Measurements from ENCODE around the gene ALDOB. TPM values are rescaled to one million over a fixed set of nuclear protein-coding genes. Genes with fewer than 3 reads are reported as not detected.

Gene ALDOB
- total RNA-seq, 2 donors from 2014 or later = not detected

DNA sequence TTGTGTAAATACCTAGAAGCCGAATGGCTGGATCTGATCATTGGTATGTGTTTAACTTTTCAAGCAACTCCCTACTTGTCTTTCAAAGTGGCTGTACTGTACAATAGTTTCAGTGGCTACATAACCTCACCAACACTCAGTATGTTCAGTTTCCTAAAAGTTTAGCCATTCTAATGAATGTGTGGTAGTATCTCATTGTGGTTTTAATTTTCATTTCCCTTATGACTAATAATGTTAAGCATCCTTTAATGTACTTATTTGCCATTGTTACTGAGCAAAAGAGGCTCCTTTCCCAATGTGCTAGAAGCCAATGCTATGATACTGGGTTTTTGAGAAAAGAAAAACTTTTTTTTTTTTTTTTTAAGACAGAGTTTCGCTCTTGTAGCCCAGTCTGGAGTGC lies 27.8 kb upstream of the ALDOB start:
- no peaks in the 10 kb centered on the region for H3K36me3 Mint-ChIP-seq
- no peaks in the 10 kb centered on the region for H3K9me3 Mint-ChIP-seq
- H3K27ac Mint-ChIP-seq = no peak overlapping the region
- ATAC-seq = peak in 1 of 2 donors; percentile 38
- DNase-seq (ENCODE audit: low spot score in 2 of 2) = no peak

DNA sequence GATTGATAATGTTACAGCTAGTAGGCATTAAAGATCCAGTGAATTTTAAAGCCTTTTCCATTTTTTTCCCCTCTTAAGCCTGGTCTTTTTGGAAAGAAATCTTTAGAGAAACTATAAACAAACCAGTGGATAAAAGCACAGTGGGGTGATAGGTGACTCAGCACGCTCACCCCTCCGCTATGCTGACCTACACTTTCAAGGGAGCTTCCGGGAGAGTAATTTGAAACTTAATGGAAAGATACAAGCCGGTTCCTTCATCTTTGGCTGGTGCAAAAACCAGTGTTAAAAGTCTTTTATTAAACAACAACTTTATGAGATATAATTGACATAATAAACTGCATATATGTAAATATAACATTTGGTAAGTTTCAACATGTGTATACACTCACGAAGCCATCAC lies 27.0 kb upstream of the ALDOB start:
- H3K27ac Mint-ChIP-seq = no peak overlapping the region
- DNase-seq (ENCODE audit: low spot score in 2 of 2) (no peak), ATAC-seq (no peak)
- H3K36me3 Mint-ChIP-seq = no peaks in the 10 kb centered on the region
- no peaks in the 10 kb centered on the region for H3K9me3 Mint-ChIP-seq

GRCh38 chr9:101460965-101461364 lies 25.4 kb upstream of the ALDOB start:
- H3K9me3 Mint-ChIP-seq = no peaks in the 10 kb centered on the region
- no peak for DNase-seq (ENCODE audit: low spot score in 2 of 2)
- no peaks in the 10 kb centered on the region for H3K36me3 Mint-ChIP-seq
- no peak overlapping the region for H3K27ac Mint-ChIP-seq
- ATAC-seq = no peak

GRCh38 chr9:101458963-101459631 lies 23.5 kb upstream of the ALDOB start:
- DNase-seq (ENCODE audit: low spot score in 2 of 2) = no peak

GRCh38 chr9:101457003-101457402 lies 21.4 kb upstream of the ALDOB start:
- no peaks in the 10 kb centered on the region for H3K9me3 Mint-ChIP-seq
- DNase-seq (ENCODE audit: low spot score in 2 of 2) (no peak), ATAC-seq (no peak)
- H3K36me3 Mint-ChIP-seq = peaks cover 0 to 2% of the 10 kb centered on the region in 2 donors
- no peak overlapping the region for H3K27ac Mint-ChIP-seq

More at GRCh38 chr9:101458963-101459631, 23.5 kb upstream of the ALDOB start:
- Mint-ChIP-seq H3K27ac (no peak overlapping the region), H3K9me3 (no peaks in the 10 kb centered on the region), H3K36me3 (no peaks in the 10 kb centered on the region)
- peak; percentile 77 to 90 for ATAC-seq

DNA sequence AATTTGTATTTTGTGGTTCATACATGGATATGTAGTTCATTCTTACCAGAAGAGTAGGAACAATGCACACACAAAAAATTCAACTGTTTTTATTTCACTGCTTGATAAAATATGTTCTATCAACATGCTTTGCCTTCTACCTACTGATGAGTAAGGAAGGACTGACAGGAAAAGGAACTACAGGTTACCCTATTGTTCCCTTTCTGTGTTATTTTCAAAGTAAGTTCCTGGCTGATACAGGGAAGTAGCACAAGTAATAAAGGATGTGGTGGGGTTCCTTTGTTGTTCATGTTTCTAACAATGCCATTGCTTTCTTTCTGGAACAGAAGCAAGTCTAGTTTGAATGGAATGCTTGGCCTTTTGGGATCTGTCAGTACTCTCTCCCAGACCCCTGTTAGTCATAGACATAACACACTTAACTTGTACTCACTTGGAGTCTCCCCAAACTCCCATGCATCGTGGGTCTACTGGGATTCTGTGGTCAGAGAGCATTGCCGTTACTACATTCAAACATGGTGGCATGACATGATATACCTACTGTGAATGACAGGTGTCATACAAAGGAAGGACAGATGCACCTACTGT lies 20.2 kb upstream of the ALDOB start:
- H3K9me3 Mint-ChIP-seq = peaks cover 0 to 4% of the 10 kb centered on the region in 2 donors
- peaks cover 0 to 7% of the 10 kb centered on the region in 2 donors for H3K36me3 Mint-ChIP-seq

DNA sequence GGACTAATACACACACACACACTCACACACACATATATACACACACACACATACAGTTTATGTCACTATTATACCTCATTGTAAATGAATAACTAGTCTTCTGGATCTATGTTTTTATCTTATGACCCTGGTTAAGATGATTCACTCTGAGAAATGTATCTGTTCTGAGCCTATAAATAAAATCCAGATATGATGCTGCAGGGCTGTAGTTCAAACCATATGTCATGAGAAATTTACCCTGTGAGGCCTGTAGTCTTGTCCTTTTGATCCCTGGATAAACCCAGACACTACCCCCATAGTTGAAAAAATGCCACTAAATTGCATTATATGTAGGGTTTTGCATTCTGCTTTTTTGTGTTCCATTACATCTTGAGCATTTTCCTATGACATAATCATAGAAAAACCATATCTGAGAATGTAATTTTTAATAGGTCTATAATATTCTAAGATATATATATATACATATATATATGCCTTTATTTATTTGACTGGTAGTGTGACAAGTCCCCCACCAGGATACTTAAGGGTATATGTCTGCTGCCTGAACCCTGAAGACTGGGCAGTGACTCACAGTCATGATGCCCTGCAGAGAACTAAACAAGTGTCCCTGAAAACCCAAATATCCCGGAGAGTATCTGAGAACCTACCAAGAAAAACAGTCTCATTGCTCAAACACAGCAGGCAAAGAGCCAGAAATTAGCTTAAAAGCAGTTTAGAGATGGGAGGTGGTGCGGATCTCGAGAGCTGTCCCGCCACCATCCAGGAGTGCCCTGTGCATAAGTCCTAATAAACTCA lies 18.4 kb upstream of the ALDOB start:
- DNase-seq (ENCODE audit: low spot score in 2 of 2) (no peak), ATAC-seq (no peak)
- Mint-ChIP-seq H3K9me3 (peaks cover 0 to 4% of the 10 kb centered on the region in 2 donors), H3K36me3 (peaks cover 0 to 7% of the 10 kb centered on the region in 2 donors), H3K27ac (no peak overlapping the region)

More for the DNA sequence above, 20.2 kb upstream of the ALDOB start:
- DNase-seq (ENCODE audit: low spot score in 2 of 2) (no peak), ATAC-seq (no peak)
- H3K27ac Mint-ChIP-seq = no peak overlapping the region

- Mint-ChIP-seq H3K36me3 (peaks cover 0 to 7% of the 10 kb centered on the region in 2 donors), H3K9me3 (peaks cover 0 to 4% of the 10 kb centered on the region in 2 donors), H3K27ac (no peak overlapping the region)
- no peak for DNase-seq (ENCODE audit: low spot score in 2 of 2)
- ATAC-seq = no peak
Measured at GRCh38 chr9:101451498-101451897, 15.9 kb upstream of the ALDOB start.

GRCh38 chr9:101450931-101451330 lies 15.4 kb upstream of the ALDOB start:
- no peak overlapping the region for H3K27ac Mint-ChIP-seq
- ATAC-seq (no peak), DNase-seq (ENCODE audit: low spot score in 2 of 2) (no peak)
- peaks cover 0 to 4% of the 10 kb centered on the region in 2 donors for H3K9me3 Mint-ChIP-seq
- H3K36me3 Mint-ChIP-seq = peaks cover 0 to 7% of the 10 kb centered on the region in 2 donors

GRCh38 chr9:101449071-101449721 lies 13.6 kb upstream of the ALDOB start:
- Mint-ChIP-seq H3K36me3 (peaks cover 0 to 7% of the 10 kb centered on the region in 2 donors), H3K9me3 (peaks cover 0 to 4% of the 10 kb centered on the region in 2 donors), H3K27ac (no peak overlapping the region)
- ATAC-seq = peak; percentile 90 to 99
- peak in 1 of 2 donors; percentile 59 for DNase-seq (ENCODE audit: low spot score in 2 of 2)

GRCh38 chr9:101448680-101449070 lies 13.1 kb upstream of the ALDOB start:
- Mint-ChIP-seq H3K27ac (peak overlapping the region in 1 of 2 donors; percentile 23), H3K36me3 (peaks cover 0 to 7% of the 10 kb centered on the region in 2 donors), H3K9me3 (peaks cover 0 to 4% of the 10 kb centered on the region in 2 donors)
- DNase-seq (ENCODE audit: low spot score in 2 of 2) (no peak), ATAC-seq (no peak)

GRCh38 chr9:101446732-101447131 lies 11.2 kb upstream of the ALDOB start:
- ATAC-seq = no peak

DNA sequence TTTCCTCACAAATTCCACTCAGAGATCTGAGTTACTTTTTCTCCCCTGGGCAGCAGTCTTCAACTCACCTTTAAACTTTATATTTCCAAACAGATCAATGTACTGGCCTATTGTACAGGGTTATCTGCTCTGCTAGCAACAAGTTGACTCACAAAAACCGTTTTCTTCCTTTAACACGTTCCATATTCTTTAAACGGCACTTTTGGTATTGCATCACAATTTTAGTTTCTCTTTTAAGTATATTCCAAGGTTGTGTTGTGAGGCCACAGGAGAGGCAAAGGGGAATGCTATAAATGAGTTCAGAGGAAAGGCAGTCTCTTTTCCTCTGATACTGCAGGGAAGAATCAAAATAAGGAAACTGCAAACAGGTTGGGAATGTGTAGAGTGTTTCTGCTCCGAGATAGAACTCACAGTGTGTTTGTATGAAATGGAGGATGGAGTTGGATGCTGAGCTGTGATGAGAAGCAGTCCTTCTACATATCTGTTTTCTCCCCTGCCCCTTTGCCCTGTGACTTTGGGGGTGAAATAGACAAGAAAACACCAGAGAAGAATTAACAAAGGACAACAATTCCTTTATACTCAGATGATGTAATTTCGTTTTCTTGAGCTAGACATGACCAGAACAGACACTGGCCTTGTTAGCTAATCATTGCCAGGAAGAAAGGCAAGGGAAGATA lies 9.9 kb upstream of the ALDOB start:
- ATAC-seq (no peak), DNase-seq (ENCODE audit: low spot score in 2 of 2) (no peak)
- H3K36me3 Mint-ChIP-seq = no peaks in the 10 kb centered on the region
- no peaks in the 10 kb centered on the region for H3K9me3 Mint-ChIP-seq
- no peak overlapping the region for H3K27ac Mint-ChIP-seq

More at GRCh38 chr9:101446732-101447131, 11.2 kb upstream of the ALDOB start:
- H3K36me3 Mint-ChIP-seq = peaks cover 0 to 2% of the 10 kb centered on the region in 2 donors
- H3K9me3 Mint-ChIP-seq = peaks cover 0 to 2% of the 10 kb centered on the region in 2 donors
- no peak for DNase-seq (ENCODE audit: low spot score in 2 of 2)
- H3K27ac Mint-ChIP-seq = no peak overlapping the region

- ATAC-seq (no peak), DNase-seq (ENCODE audit: low spot score in 2 of 2) (no peak)
- Mint-ChIP-seq H3K27ac (no peak overlapping the region), H3K36me3 (no peaks in the 10 kb centered on the region), H3K9me3 (no peaks in the 10 kb centered on the region)
Measured at GRCh38 chr9:101443364-101443771, 7.8 kb upstream of the ALDOB start.

DNA sequence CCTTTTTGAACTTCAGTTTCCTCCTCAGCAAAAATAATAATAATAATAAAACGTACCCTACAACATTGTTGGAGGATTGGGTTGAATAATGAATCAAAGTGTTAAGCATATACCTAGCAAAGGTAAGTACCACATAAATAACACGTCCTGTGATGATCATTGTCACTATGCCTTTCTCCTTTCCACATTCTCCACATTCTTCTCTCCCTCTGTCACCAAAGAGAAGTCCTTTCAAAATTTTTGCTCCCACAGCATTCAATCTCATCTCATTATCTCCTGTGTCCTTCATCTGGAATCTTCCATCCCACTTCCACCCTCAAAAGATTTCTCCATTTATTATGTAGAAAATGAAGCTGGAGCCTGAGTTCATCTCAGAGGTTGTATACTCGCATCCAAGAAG lies 7.2 kb upstream of the ALDOB start:
- H3K9me3 Mint-ChIP-seq = no peaks in the 10 kb centered on the region
- no peaks in the 10 kb centered on the region for H3K36me3 Mint-ChIP-seq
- DNase-seq (ENCODE audit: low spot score in 2 of 2) (no peak), ATAC-seq (no peak)
- H3K27ac Mint-ChIP-seq = no peak overlapping the region

DNA sequence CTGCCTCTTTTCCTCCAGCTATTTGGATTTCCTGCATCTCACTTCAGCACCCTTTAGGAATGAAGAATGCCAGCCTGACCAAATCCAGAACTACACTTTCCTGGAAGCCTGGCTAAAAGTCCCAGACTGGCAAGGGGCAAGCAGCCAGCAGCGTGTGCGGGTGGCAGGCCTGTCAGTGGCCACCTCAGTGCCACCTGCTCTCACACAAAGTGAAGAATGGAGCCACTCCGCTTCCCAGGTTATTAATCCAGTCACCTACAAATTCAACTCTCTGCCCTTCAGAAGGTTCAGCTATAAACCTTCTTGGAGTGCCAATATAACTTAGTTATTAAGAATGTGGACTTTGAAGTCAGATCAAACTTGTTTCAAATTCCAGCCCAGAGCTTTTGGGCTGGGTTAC lies 6.7 kb upstream of the ALDOB start:
- no peaks in the 10 kb centered on the region for H3K9me3 Mint-ChIP-seq
- DNase-seq (ENCODE audit: low spot score in 2 of 2) (no peak), ATAC-seq (no peak)
- H3K36me3 Mint-ChIP-seq = no peaks in the 10 kb centered on the region
- H3K27ac Mint-ChIP-seq = no peak overlapping the region
